GM12878 (cell line): Measurements from ENCODE around the gene YKT6. TPM values are rescaled to one million over a fixed set of nuclear protein-coding genes. Genes with fewer than 3 reads are reported as not detected.

Source experiments
- ATAC-seq: fragments of 200-7000 bp; cut with Tn5 transposase; 3 replicates; pipeline ENCODE4 v1.9.1; 2020; ENCODE audit warnings: mild to moderate bottlenecking, moderate library complexity
- BruUV-seq: library from RNA; stranded (reverse); fragments of 400-500 nt; replicated peaks from 2 replicates; lab custom pipeline; 2021; lab: Mats Ljungman, UMichigan
- CTCF ChIA-PET: fragments of 300-600 bp; sonication (Branson Sonifier 250); formaldehyde crosslinking; extraction: SDS; loops from one replicate; lab custom pipeline; 2021; ENCODE audit warnings: inconsistent platforms; lab: Yijun Ruan, JAX
- POLR2A ChIA-PET: fragments of 350-600 bp; formaldehyde crosslinking; extraction: SDS; loops from one replicate; lab custom pipeline; 2021; ENCODE audit warnings: inconsistent platforms; lab: Charles Lee
- RAD21 ChIA-PET: fragments of 300-600 bp; sonication (Branson Sonifier 250); formaldehyde crosslinking; loops from one replicate; lab custom pipeline; 2023; ENCODE audit warnings: antibody characterized with exemption; ENCODE audit not compliant: unreplicated experiment; lab: Charles Lee
- SMC1A ChIA-PET: fragments of 300-600 bp; sonication (Branson Sonifier 250); formaldehyde crosslinking; loops from one replicate; lab custom pipeline; 2023; ENCODE audit not compliant: unreplicated experiment, uncharacterized antibody; lab: Charles Lee
- DNase-seq: peaks from one replicate; pipeline ENCODE4 v3.0.0-alpha.2; 2011; ENCODE audit warnings: low read depth, low spot score
- FAIRE-seq: peaks from 3 replicates; lab custom pipeline; 2011; peaks lifted over from hg19 to GRCh38; lab: Jason Lieb, UNC
- H2AFZ ChIP-seq: 2 replicates; pipeline ENCODE4 v1.6.0; 2011; ENCODE audit warnings: low read depth, low read length, control low read depth; ENCODE audit not compliant: control insufficient read depth
- H3K27ac ChIP-seq: 2 replicates; pipeline ENCODE4 v1.5.1; 2011; ENCODE audit warnings: control low read depth; ENCODE audit not compliant: control insufficient read depth, insufficient read depth
- H3K27me3 ChIP-seq, 2 experiments: replicated peaks in 1 of 2; 2 replicates each; pipeline versions ENCODE4 v1.6.0 to v1.6.1; 2011; ENCODE audit warnings: low read length in 1 of 2; ENCODE audit not compliant: control insufficient read depth in 2 of 2, insufficient read depth in 2 of 2
- H3K36me3 ChIP-seq, 2 experiments: 2 replicates each; pipeline ENCODE4 v1.5.1; 2011; ENCODE audit warnings: low read length in 1 of 2; ENCODE audit not compliant: control insufficient read depth in 2 of 2, insufficient read depth in 2 of 2
- H3K4me1 ChIP-seq: 2 replicates; pipeline ENCODE4 v1.6.1; 2011; ENCODE audit warnings: mild to moderate bottlenecking, low read length, moderate library complexity, mixed read lengths; ENCODE audit not compliant: control insufficient read depth, insufficient read depth
- H3K4me2 ChIP-seq: 2 replicates; pipeline ENCODE4 v1.6.0; 2011; ENCODE audit warnings: control low read depth; ENCODE audit not compliant: control insufficient read depth, insufficient read depth
- H3K4me3 ChIP-seq: fragments of 200-600 bp; sonication (generic); 2 replicates; pipeline ENCODE4 v1.5.1; 2016
- H3K79me2 ChIP-seq: 2 replicates; pipeline ENCODE4 v1.6.0; 2011; ENCODE audit warnings: low read length; ENCODE audit not compliant: control insufficient read depth, insufficient read depth
- H3K9ac ChIP-seq: 2 replicates; pipeline ENCODE4 v1.8.0; 2011; ENCODE audit warnings: low read length, control low read depth, mixed read lengths; ENCODE audit not compliant: control insufficient read depth, insufficient read depth
- H3K9me3 ChIP-seq: replicated peaks from 3 replicates; pipeline ENCODE4 v1.5.1; 2011; ENCODE audit warnings: mild to moderate bottlenecking, low read length; ENCODE audit not compliant: control insufficient read depth, insufficient read depth
- H4K20me1 ChIP-seq: 2 replicates; pipeline ENCODE4 v1.6.0; 2011; ENCODE audit not compliant: control insufficient read depth, insufficient read depth
- ATF7 ChIP-seq: fragments of 450-650 bp; IDR thresholded peaks from 2 replicates; pipeline ENCODE4 v1.6.1; 2016; ENCODE audit warnings: low read depth, mild to moderate bottlenecking
- CBFB ChIP-seq: IDR thresholded peaks from 2 replicates; pipeline ENCODE4 v1.6.1; 2016; ENCODE audit warnings: antibody characterized with exemption, low read depth
- CREB1 ChIP-seq: IDR thresholded peaks from 2 replicates; pipeline ENCODE4 v1.6.1; 2012; ENCODE audit warnings: low read depth, mild to moderate bottlenecking, inconsistent platforms
- E4F1 ChIP-seq: fragments of 450-650 bp; IDR thresholded peaks from 2 replicates; pipeline ENCODE4 v1.6.1; 2018; ENCODE audit warnings: borderline replicate concordance, mild to moderate bottlenecking; ENCODE audit not compliant: partially characterized antibody
- KDM1A ChIP-seq: fragments of 200-600 bp; sonication (generic); IDR thresholded peaks from 2 replicates; pipeline ENCODE4 v1.6.1; 2016; ENCODE audit warnings: borderline replicate concordance
- MTA3 ChIP-seq: IDR thresholded peaks from 2 replicates; pipeline ENCODE4 v1.6.1; 2012; ENCODE audit warnings: low read length, inconsistent platforms, borderline replicate concordance
- NFXL1 ChIP-seq: fragments of 450-650 bp; IDR thresholded peaks from 2 replicates; pipeline ENCODE4 v1.6.1; 2017; ENCODE audit warnings: antibody characterized with exemption, mild to moderate bottlenecking, borderline replicate concordance
- NRF1 ChIP-seq: conservative IDR thresholded peaks from 2 replicates; pipeline ENCODE4 v1.6.1; 2011; ENCODE audit warnings: mild to moderate bottlenecking, low read depth, low read length, improper control_type of control experiment
- PAX5 ChIP-seq: IDR thresholded peaks from 2 replicates; pipeline ENCODE4 v1.6.1; 2011; ENCODE audit warnings: low read depth, low read length, borderline replicate concordance
- SMC3 ChIP-seq: IDR thresholded peaks from 2 replicates; pipeline ENCODE4 v1.6.1; 2011; ENCODE audit warnings: low read length, improper control_type of control experiment, borderline replicate concordance
- WGBS: methylation state at CpG from one replicate; pipeline ENCODE4 v1.1.6; 2016; ENCODE audit warnings: low lambda C conversion rate; ENCODE audit not compliant: insufficient replicate concordance, insufficient coverage; ENCODE audit errors: missing lambda C conversion rate; 5-methylcytosine and 5-hydroxymethylcytosine counted together
- in situ Hi-C: fragments of 300-500 bp; cut with MboI; formaldehyde crosslinking; loops from 9 replicates; pipeline ENCODE4 v1.14.3; 2018; ENCODE audit warnings: mixed read lengths
- intact Hi-C: fragments of 100-400 bp; cut with micrococcal nuclease; formaldehyde crosslinking; loops from one replicate; pipeline ENCODE4 v1.14.2; 2022; ENCODE audit not compliant: unreplicated experiment
- polyA plus RNA-seq, 11 experiments: library from polyadenylated mRNA; depleted of rRNA in 4 of 11; unstranded in 6 of 11; stranded (reverse) in 5 of 11; fragments of >200 nt; fragmentation: Nextera tagmentation in 4 of 11; fragmentation: Illumina TruSeq in 1 of 11; extraction: Ambion mirVana in 4 of 11; extraction: Trizol in 1 of 11; gene quantifications; 1 replicate in 1 of 11; 2 replicates in 10 of 11; pipeline versions ENCODE4 v1.2.1 to v1.2.3, GENCODE V29; 2011 to 2016; ENCODE audit warnings: inconsistent platforms in 2 of 11, missing spikeins in 2 of 11, low read depth in 1 of 11
- total RNA-seq, 4 experiments: library from RNA; depleted of rRNA in 3 of 4; stranded (reverse); fragments of >200 nt in 3 of 4; fragmentation: Illumina TruSeq in 1 of 4; extraction: Trizol in 1 of 4; gene quantifications; 2 replicates each; pipeline versions ENCODE4 v1.2.1 to v1.2.3, GENCODE V29; 2013 to 2021

The YKT6 gene
- total and polyA plus RNA-seq, 10 of the 15 experiments (the other 5 are each of a cell fraction or from before 2014, with no cell fraction given): 1.7 to 95.2 (median 70.5) TPM

GRCh38 chr7:44251269-44251668 lies 50.5 kb downstream of the YKT6 start (continued):
- TF ChIP-seq E4F1: no peak

- Histone ChIP-seq H3K27me3 (no peaks in the 10 kb centered on the region), H3K9me3 (no peaks in the 10 kb centered on the region), H3K4me2 (no peak overlapping the region), H3K79me2 (no peaks in the 10 kb centered on the region), H3K4me3 (no peak overlapping the region), H2AFZ (no peak overlapping the region), H3K4me1 (peaks cover 6% of the 10 kb centered on the region)
- no peak for FAIRE-seq
- no peak for DNase-seq
- CTCF ChIA-PET: interaction anchor here (1.3 kb wide), 1 partner anchor 11 kb away, joined by 3 read pairs; no protein-coding TSS in a partner anchor
- POLR2A ChIA-PET: no interaction called here
- BruUV-seq: no TSS peak
- intact Hi-C loops: no loop called here
- no peak for ATAC-seq
- TF ChIP-seq CREB1 (no peak), KDM1A (no peak), CBFB (no peak), NFXL1 (no peak), ATF7 (no peak), E4F1 (no peak), PAX5 (no peak), NRF1 (no peak), SMC3 (no peak), MTA3 (no peak)
- TF ChIP-seq, all 136 proteins: peak for 0
- H3K36me3 ChIP-seq: no peaks in the 10 kb centered on the region
- 60% methylated on average over 12 of the region's 12 CpGs for WGBS
- in situ Hi-C loops: no loop called here
- H4K20me1 ChIP-seq: no peaks in the 10 kb centered on the region
- RAD21 ChIA-PET: no interaction called here
- SMC1A ChIA-PET: no interaction called here
- no peak overlapping the region for H3K27ac ChIP-seq
- no peak overlapping the region for H3K9ac ChIP-seq
Observed at GRCh38 chr7:44251881-44252280, 51.1 kb downstream of the YKT6 start.
